Measurements from ENCODE around the gene SRD5A3. TPM values are rescaled to one million over a fixed set of nuclear protein-coding genes. Genes with fewer than 3 reads are reported as not detected.

The SRD5A3 gene
- total RNA-seq, 1 donor from 2014 or later: 9.0 TPM

DNA sequence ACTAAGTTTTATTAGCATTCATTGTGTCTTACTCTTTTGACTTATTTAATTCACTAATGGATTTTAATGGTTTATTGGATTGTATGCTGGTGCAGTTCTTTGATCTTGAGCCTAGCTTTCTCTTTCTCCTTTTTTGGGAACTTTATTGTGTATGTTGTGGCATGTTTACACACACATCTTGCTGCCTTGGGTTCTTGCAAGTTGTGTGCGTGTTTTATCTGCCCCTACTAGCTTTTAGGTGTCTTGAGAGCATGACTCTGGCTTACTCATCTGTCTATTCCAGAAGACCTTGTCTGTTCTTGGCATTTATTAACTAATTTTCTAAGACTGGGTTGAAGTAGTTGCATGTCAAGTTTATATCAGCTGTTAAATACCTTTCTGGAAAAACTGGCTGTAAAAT lies 52.4 kb downstream of the SRD5A3 start:
- DNase-seq (ENCODE audit: low spot score in 2 of 2): no peak

GRCh38 chr4:55398966-55399365 lies 52.9 kb downstream of the SRD5A3 start:
- FAIRE-seq: no peak
- no peak for DNase-seq (ENCODE audit: low spot score in 2 of 2)

More for the DNA sequence above, 52.4 kb downstream of the SRD5A3 start:
- FAIRE-seq: no peak

GRCh38 chr4:55399581-55399980 lies 53.5 kb downstream of the SRD5A3 start:
- FAIRE-seq: no peak
- DNase-seq (ENCODE audit: low spot score in 2 of 2): no peak

- DNase-seq (ENCODE audit: low spot score in 2 of 2): no peak
- no peak for FAIRE-seq
Measured at GRCh38 chr4:55405073-55405472, 59.0 kb downstream of the SRD5A3 start.

GRCh38 chr4:55406545-55406944 lies 60.5 kb downstream of the SRD5A3 start:
- DNase-seq (ENCODE audit: low spot score in 2 of 2): no peak
- no peak for FAIRE-seq

DNA sequence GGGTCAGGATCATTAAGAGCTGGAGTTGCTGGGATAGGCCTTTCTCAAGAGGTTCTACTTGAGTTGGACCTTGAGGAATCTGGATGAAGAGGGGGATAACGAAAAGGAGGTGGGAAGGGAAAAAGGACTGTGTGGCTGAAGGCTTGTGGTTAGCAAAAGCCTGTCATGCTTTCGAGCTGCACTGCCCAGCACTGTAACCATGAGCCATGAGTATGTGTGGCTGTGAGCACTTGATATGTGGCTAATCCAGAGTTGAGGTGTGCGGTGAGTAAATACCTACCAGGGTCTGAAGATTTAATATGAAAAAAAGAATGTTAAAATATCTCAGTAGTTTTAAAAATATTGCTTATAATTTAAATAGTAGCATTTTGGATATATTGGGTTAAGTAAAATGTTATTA lies 61.1 kb downstream of the SRD5A3 start:
- DNase-seq (ENCODE audit: low spot score in 2 of 2) (no peak), FAIRE-seq (no peak)

DNA sequence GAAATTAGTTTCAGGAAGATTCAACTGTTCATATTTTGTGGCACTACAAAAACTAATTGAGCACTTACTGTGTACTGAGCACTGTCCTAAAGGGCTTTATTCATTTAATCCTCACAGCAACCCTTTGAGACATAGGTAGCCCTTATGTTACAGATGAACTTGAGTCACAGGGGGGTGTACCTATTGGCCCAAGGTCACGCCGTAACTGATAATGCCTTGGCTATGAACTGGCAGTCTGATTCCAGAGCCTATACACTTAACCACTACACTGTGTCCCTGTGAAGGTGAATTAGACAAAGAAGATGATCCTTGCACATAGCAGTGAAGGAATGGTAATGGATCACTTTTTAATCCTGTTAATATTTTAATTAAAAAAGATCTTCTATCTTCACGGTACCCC lies 61.7 kb downstream of the SRD5A3 start:
- FAIRE-seq (no peak), DNase-seq (ENCODE audit: low spot score in 2 of 2) (no peak)

DNA sequence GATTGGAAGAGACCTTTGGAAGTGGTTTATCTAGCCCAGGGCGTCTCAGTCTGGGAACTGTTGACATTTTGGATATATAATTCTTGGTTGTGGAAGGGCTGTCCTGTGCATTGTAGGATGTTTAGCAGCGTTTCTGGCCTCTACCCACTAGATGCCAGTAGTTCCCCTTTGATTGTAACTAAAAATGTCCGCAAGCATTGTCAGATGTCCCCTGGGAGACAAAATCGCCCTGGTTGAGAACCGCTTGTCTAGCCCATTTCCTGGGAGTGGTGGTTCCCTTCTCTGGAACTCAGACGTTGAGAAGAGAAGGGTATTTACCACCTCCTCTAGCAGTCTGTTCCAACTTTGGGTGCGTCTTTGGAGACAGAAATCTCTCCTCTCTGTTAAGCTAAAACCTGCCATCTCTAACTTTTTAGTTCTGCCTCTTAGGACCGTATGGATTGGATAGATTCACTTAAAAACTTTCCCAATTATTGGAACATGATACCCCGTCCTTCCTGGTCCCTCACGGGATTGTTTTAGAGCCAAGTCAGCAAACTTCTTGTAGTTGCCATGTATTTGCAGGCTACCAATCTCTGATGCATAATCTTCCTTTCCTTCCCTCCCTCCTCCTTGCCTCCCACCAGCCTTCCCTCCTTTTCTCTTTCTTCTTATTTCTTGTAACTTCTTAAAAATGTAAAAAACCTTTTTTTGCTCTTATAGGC lies 63.6 kb downstream of the SRD5A3 start:
- FAIRE-seq (no peak), DNase-seq (ENCODE audit: low spot score in 2 of 2) (no peak)

DNA sequence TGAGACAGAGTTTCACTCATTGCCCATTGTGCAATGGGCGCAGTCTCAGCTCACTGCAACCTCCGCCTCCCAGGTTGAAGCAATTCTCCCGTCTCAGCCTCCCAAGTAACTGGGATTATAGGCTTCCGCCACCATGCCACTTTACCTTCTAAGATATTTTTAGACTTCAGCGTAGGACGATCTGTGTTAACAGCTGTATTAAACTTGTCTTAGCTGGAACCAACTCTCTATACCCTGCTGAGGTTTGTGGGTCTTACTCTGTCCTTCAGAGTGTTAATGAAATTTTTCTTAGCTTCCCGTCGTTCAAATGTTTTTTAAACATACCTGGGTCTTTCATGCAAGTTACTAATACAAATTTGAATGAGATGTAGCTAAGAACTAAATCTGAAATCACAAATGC lies 64.4 kb downstream of the SRD5A3 start:
- DNase-seq (ENCODE audit: low spot score in 2 of 2): no peak
- no peak for FAIRE-seq

GRCh38 chr4:55411621-55412020 lies 65.6 kb downstream of the SRD5A3 start:
- FAIRE-seq (no peak), DNase-seq (ENCODE audit: low spot score in 2 of 2) (no peak)

GRCh38 chr4:55416176-55416575 lies 70.1 kb downstream of the SRD5A3 start:
- DNase-seq (ENCODE audit: low spot score in 2 of 2): no peak
- FAIRE-seq: no peak

Small RNA genes lying within 50 kb of the gene (small RNA-seq; reads per million reads assigned to genes)
- not detected for gene RF00019

Other genes with a start within 250 kb of the SRD5A3 start
- 11.0 TPM for gene KDR, start 220.6 kb upstream of the SRD5A3 start, total RNA-seq
- gene TMEM165, start 49.7 kb downstream of the SRD5A3 start, total RNA-seq: 139 TPM
- gene CLOCK, start 200.7 kb downstream of the SRD5A3 start, total RNA-seq: 27.3 TPM
- gene PDCL2, start 246.0 kb downstream of the SRD5A3 start, total RNA-seq: not detected

Data from frontal cortex (tissue), 4 donors.